Central memory CD8-positive, alpha-beta T cell (primary cell): ENCODE measurements around the gene OSTF1.

Experiments used
- ATAC-seq: fragments of 150-1000 bp; cut with Tn5 transposase; replicated peaks from 2 replicates; pipeline ENCODE4 v1.10.0; 2022; ENCODE audit warnings: mild to moderate bottlenecking, moderate FRiP score, moderate number of reproducible peaks; ENCODE audit not compliant: poor library complexity, severe bottlenecking; ENCODE audit errors: extremely low read depth
- DNase-seq, 2 donors: peaks; one replicate each; pipeline ENCODE4 v3.0.0; 2021; ENCODE audit warnings: low spot score in 2 of 2
- H3K27ac Mint-ChIP-seq: one replicate; pipeline ENCODE4 v1.8.0; 2022; ENCODE audit warnings: low read depth, mild to moderate bottlenecking, moderate library complexity, mixed read lengths
- H3K27me3 Mint-ChIP-seq: one replicate; pipeline ENCODE4 v1.8.0; 2022; ENCODE audit warnings: mixed read lengths
- H3K36me3 Mint-ChIP-seq: one replicate; pipeline ENCODE4 v1.8.0; 2022; ENCODE audit warnings: mild to moderate bottlenecking, moderate library complexity, mixed read lengths; ENCODE audit not compliant: insufficient read depth
- H3K4me1 Mint-ChIP-seq: one replicate; pipeline ENCODE4 v1.8.0; 2022; ENCODE audit warnings: mixed read lengths
- H3K4me3 Mint-ChIP-seq: one replicate; pipeline ENCODE4 v1.8.0; 2022; ENCODE audit warnings: mild to moderate bottlenecking, moderate library complexity, mixed read lengths
- H3K9me3 Mint-ChIP-seq: one replicate; pipeline ENCODE4 v1.8.0; 2022; ENCODE audit warnings: mixed read lengths

The OSTF1 gene

DNA sequence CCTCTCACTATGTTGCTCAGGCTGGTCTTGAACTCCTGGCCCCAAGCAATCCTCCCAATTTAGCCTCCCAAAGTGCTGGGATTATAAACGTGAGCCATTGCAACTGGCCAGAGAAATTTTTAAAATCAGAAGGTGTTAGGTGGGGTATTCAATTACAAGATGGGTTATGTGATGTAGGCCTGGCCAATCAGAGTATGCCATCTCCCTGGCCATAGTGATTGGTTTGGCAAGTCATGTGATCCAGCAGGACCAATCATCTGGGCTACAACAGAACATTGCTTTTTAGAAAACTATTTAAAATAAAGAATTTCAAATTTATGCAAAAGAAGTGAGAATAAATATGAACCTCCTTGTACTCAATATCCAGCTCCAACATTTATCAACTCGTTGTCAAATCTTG, 22.8 kb upstream of the OSTF1 start:
- Mint-ChIP-seq H3K27me3 (no peaks in the 10 kb centered on the region), H3K4me3 (no peak overlapping the region)

DNA sequence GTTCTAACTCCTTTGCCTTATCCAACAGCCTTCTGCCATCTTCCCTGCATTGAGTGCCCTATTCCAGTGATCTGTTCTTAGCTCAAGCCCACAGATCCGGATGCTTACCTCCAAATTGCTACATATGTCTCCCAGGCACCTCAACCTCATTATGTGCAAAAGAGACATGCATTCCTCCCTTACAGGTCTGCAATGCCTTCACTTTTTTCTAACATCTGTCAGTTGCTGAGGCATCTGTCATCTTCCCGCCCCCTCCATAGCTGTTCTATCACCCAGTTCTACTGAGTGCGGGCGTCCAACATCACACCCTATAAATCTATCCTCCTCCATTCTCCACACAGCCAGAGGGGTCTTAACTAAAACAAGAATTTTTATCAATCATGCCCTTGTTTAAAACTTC, 20.4 kb upstream of the OSTF1 start:
- no peak overlapping the region for H3K4me3 Mint-ChIP-seq
- no peaks in the 10 kb centered on the region for H3K9me3 Mint-ChIP-seq
- DNase-seq (no peak), ATAC-seq (no peak)
- H3K4me1 Mint-ChIP-seq: peaks cover 11% of the 10 kb centered on the region
- no peaks in the 10 kb centered on the region for H3K27me3 Mint-ChIP-seq
- H3K27ac Mint-ChIP-seq: peak overlapping the region; percentile 41
- H3K36me3 Mint-ChIP-seq: peaks cover 13% of the 10 kb centered on the region

More for the DNA sequence above, 22.8 kb upstream of the OSTF1 start:
- Mint-ChIP-seq H3K36me3 (peaks cover 12% of the 10 kb centered on the region), H3K27ac (no peak overlapping the region), H3K9me3 (no peaks in the 10 kb centered on the region), H3K4me1 (no peaks in the 10 kb centered on the region)
- DNase-seq (no peak), ATAC-seq (no peak)

DNA sequence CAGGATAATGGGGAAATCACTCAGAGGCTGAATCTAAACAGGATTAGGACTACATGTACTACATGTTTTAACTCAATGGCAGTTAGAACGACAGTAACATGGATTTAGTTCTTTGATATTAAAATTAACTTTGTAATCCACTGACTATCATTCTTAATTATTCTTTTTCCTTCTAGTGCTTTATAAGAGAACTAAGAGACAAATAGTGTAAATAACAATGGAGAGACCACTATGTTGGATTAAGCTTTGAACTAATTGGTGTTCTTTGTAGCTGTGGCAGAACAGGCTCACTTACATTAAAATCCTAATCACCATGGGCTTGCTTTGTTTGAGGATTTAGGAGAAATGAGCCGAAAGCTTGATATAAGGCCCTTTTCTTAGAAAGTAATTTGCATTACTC, 19.1 kb upstream of the OSTF1 start:
- Mint-ChIP-seq H3K4me1 (peaks cover 11% of the 10 kb centered on the region), H3K27ac (no peak overlapping the region), H3K4me3 (no peak overlapping the region), H3K36me3 (peaks cover 12% of the 10 kb centered on the region), H3K27me3 (no peaks in the 10 kb centered on the region), H3K9me3 (no peaks in the 10 kb centered on the region)
- DNase-seq (no peak), ATAC-seq (no peak)

DNA sequence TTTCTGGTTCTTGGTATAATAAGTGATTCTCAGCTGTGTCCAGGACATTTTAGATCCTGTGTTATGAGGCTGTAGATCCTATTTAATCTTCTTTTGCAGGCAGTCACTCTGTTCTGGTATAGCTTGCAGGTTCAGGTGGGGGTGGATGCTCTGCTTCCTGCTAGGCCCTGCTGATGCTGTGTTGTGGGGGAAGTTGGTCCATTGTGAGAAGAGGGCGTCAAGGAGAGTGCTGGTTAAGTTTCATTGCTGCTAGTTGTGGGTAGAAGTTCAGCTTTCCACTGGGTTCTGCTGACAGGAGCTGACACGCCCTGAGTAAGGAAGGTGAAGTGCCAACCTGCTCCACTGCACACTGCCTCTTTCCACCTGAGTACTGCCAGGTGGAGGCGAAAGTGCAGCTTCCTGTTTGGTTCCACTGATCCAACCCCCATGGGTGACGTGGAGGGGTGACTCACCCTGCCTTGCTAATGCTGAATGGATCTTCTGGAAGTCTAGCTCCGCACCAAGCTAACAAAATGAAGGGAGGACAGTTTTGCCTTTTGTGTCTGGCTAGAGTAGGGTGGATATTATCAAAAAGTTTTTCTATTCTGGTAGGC, 16.7 kb upstream of the OSTF1 start:
- Mint-ChIP-seq H3K27me3 (no peaks in the 10 kb centered on the region), H3K27ac (peak overlapping the region; percentile 10), H3K4me1 (peaks cover 11% of the 10 kb centered on the region), H3K36me3 (peaks cover 14% of the 10 kb centered on the region), H3K4me3 (no peak overlapping the region), H3K9me3 (no peaks in the 10 kb centered on the region)
- DNase-seq (no peak), ATAC-seq (peak; percentile 56)

GRCh38 chr9:75072895-75073294, 15.4 kb upstream of the OSTF1 start:
- Mint-ChIP-seq H3K4me1 (peaks cover 11% of the 10 kb centered on the region), H3K36me3 (peaks cover 12% of the 10 kb centered on the region), H3K9me3 (no peaks in the 10 kb centered on the region), H3K4me3 (no peak overlapping the region), H3K27ac (no peak overlapping the region), H3K27me3 (no peaks in the 10 kb centered on the region)
- ATAC-seq (no peak), DNase-seq (no peak)

DNA sequence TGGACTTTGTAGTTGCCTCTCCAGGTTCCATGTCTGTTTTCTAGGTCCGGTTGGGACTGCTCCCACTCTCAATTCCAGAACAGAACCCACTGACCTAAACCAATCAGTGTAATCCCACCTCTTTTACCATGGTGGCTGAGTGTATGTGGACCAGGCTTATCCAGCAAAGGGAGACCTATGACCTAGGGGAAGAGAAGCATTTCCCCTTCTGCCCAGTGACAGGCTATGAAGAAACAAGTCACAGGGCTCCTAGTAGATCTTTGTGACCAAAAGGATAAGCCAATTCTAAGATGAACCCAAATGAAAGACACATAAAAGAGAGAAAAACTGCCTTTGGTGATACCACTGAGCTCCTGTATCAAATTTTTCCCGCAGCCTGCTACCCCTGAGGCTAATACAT, 6.7 kb upstream of the OSTF1 start:
- Mint-ChIP-seq H3K27me3 (no peaks in the 10 kb centered on the region), H3K4me3 (no peak overlapping the region), H3K4me1 (peaks cover 22% of the 10 kb centered on the region), H3K27ac (no peak overlapping the region), H3K36me3 (peaks cover 16% of the 10 kb centered on the region), H3K9me3 (no peaks in the 10 kb centered on the region)
- DNase-seq: no peak
- ATAC-seq: no peak

- peak; percentile 19 to 49 for DNase-seq
- Mint-ChIP-seq H3K4me1 (peaks cover 29% of the 10 kb centered on the region), H3K36me3 (peaks cover 26% of the 10 kb centered on the region), H3K9me3 (no peaks in the 10 kb centered on the region), H3K4me3 (peak overlapping the region; percentile 5), H3K27me3 (no peaks in the 10 kb centered on the region), H3K27ac (peak overlapping the region; percentile 83)
- peak; percentile 41 for ATAC-seq
Measured at GRCh38 chr9:75083188-75083970, 4.9 kb upstream of the OSTF1 start.

DNA sequence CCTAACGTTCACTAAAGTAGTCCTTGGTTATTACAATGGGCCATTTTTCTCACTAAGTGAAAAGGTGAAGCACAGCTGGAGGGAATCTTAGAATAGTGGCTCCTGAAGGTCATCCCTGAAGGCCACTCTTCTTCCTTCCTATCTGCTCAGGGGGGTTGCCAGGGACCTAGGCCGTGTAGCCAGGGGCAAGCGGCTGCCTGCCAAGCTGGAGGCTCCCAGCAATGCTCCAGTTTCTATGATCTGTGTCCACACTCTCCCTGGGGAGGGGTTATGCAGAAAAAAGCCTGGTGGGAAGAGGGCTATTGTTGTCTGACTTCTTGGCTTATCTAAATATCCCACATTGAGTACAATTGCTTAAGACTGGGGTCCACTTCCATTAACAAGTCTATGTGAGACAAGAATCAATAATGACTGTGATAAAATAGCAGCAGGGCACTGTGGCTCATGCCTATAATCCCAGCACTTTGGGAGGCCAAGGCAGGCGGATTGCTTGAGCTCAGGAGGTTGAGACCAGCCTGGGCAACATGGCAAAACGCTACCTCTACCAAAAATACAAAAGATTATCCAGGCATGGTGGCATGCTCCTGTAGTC, 4.1 kb upstream of the OSTF1 start:
- peaks cover 33% of the 10 kb centered on the region for H3K4me1 Mint-ChIP-seq

DNA sequence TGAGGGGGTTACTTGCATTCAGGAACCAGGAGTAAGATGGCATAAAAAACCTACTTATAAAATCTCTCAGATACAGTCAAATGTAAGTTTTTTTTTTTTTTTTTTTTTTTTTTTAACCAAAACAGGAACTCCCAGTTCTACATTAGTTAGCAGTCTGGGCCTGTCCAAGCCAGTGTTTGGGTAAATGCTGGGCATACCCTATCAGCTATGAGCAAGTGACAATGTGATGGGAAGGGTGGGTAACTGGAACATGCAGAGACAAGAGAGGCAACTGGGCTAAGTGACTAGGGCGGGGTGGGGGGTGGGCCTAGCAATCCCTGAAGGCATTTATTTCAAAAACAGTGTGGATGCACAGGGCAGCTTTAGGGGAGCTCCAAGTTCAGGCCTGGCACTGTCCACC, 2.7 kb upstream of the OSTF1 start:
- Mint-ChIP-seq H3K36me3 (peaks cover 22% of the 10 kb centered on the region), H3K4me3 (peak overlapping the region; percentile 99), H3K4me1 (peaks cover 48% of the 10 kb centered on the region)

More for the DNA sequence above, 4.1 kb upstream of the OSTF1 start:
- H3K4me3 Mint-ChIP-seq: no peak overlapping the region
- no peaks in the 10 kb centered on the region for H3K27me3 Mint-ChIP-seq
- ATAC-seq (no peak), DNase-seq (no peak)
- H3K9me3 Mint-ChIP-seq: no peaks in the 10 kb centered on the region
- H3K36me3 Mint-ChIP-seq: peaks cover 27% of the 10 kb centered on the region
- peak overlapping the region; percentile 19 for H3K27ac Mint-ChIP-seq

GRCh38 chr9:75086541-75087288, 1.6 kb upstream of the OSTF1 start:
- Mint-ChIP-seq H3K27ac (peak overlapping the region; percentile 95), H3K27me3 (no peaks in the 10 kb centered on the region), H3K4me3 (peak overlapping the region; percentile 99), H3K4me1 (peaks cover 59% of the 10 kb centered on the region), H3K36me3 (peaks cover 19% of the 10 kb centered on the region), H3K9me3 (no peaks in the 10 kb centered on the region)
- DNase-seq: no peak
- ATAC-seq: no peak

More for the DNA sequence above, 2.7 kb upstream of the OSTF1 start:
- no peak for ATAC-seq
- no peak overlapping the region for H3K27ac Mint-ChIP-seq
- H3K9me3 Mint-ChIP-seq: no peaks in the 10 kb centered on the region
- DNase-seq: no peak
- H3K27me3 Mint-ChIP-seq: no peaks in the 10 kb centered on the region

GRCh38 chr9:75087289-75087823, 958 bp upstream of the OSTF1 start:
- Mint-ChIP-seq H3K27me3 (no peaks in the 10 kb centered on the region), H3K4me3 (peak overlapping the region; percentile 99), H3K27ac (peak overlapping the region; percentile 95), H3K36me3 (peaks cover 19% of the 10 kb centered on the region), H3K4me1 (peaks cover 64% of the 10 kb centered on the region), H3K9me3 (no peaks in the 10 kb centered on the region)
- ATAC-seq: peak; percentile 29
- DNase-seq: peak; percentile 16 to 48

DNA sequence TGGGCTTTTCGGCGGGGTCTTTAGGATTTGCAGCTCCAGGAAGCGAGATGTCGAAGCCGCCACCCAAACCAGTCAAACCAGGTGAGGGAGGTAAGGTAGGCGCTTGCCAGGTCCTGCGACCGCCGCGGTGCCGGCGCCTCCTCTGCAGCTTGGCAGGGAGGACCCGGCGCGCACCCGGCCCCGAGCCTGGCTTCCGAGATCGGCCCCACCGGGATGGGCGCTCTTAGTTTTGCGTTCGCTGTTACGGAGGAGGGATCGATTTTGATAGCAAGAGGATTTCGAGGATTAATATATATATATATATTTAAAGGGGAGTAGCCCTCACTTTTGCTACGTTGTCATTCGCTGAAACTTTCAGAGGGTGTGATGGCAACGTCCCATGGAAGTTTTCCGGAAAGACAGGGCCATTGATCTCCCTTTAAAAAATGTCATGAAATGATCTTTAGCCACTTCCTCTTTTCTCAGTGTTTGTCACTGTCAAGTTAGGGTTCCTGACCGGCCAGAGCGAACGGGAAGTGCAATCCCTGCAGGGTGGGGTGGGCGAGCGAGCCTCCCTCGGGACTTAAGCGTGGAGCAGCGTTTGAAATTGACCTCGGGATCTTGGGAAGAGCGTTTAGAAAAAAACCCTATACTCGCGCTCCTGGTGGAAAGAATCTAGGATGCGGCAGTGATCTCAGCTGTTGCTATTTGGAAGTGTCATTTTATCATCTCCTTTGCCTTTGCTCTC, 495 bp downstream of the OSTF1 start:
- H3K4me1 Mint-ChIP-seq: peaks cover 64% of the 10 kb centered on the region
- peak; percentile 25 for ATAC-seq
- H3K36me3 Mint-ChIP-seq: peaks cover 18% of the 10 kb centered on the region
- H3K27ac Mint-ChIP-seq: peak overlapping the region; percentile 95
- no peaks in the 10 kb centered on the region for H3K27me3 Mint-ChIP-seq
- peak overlapping the region; percentile 99 for H3K4me3 Mint-ChIP-seq
- no peak for DNase-seq
- H3K9me3 Mint-ChIP-seq: no peaks in the 10 kb centered on the region
